ENCODE data around the gene CDH5.

The CDH5 gene

DNA sequence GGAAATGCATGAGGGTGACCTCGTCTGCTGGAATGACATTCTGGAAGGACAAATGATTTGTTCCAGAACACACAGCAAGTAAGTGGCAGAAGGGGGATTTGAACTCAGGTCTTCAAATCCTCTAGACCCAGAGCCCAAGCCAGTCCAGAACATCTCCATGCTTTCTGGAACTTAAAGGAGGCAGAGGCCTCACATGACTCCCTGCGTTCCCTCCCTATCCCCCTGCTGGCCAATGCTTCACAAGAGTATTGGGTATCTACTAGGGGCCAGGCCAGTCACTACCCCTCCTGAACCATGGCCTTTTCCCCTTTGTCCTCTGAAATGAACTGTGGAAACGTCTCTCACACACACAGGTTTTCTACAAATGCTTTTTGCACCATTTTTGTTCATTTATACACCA is 53.0 kb downstream of the CDH5 start:
- DNase-seq, result no peak

GRCh38 chr16:66420396-66420795 is 53.9 kb downstream of the CDH5 start:
- DNase-seq, result no peak

DNA sequence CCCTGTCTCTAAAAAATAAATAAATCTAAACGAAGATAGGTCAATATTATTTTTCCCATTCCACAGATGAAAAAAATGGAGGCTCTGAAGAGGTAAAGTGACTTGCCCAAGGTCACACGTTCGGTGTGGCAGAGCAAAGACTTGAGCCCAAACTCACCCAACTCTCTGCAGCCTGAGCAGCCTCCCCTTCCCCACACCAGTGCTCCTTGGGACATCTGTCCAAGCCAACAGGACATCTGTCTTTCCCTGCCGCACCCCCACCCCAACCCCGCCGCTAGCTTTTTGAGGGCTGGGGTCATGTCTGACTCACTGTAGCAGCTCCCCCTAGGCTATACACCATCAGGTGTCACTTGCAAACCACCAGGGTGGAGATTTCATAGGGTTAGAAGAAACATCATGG is 55.4 kb downstream of the CDH5 start:
- no peak for DNase-seq

DNA sequence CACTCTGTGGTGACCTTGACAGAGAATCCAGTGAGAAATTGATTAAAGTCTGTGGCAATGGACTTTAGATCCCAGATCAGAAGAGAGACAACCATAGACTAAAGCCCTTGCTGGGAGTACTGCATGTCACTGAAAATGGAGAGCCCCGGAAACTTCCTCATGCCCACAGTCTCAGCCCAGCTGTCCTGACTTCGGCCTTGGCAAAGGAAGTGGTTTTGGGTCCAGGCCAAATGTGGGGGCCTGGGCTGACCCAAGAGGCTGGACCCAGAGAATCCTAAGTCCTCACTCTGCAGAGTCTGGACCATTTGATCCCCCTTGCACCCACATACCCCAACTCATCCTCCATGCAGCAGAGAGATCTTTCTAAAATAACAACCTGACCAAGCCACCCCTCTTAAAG is 55.9 kb downstream of the CDH5 start:
- DNase-seq, result no peak

- DNase-seq, result no peak
Measured at GRCh38 chr16:66423177-66423576, 56.7 kb downstream of the CDH5 start.

- no peak for DNase-seq
Measured at GRCh38 chr16:66425651-66426050, 59.2 kb downstream of the CDH5 start.

- DNase-seq, result no peak
Measured at GRCh38 chr16:66426112-66427035, 59.9 kb downstream of the CDH5 start.

DNA sequence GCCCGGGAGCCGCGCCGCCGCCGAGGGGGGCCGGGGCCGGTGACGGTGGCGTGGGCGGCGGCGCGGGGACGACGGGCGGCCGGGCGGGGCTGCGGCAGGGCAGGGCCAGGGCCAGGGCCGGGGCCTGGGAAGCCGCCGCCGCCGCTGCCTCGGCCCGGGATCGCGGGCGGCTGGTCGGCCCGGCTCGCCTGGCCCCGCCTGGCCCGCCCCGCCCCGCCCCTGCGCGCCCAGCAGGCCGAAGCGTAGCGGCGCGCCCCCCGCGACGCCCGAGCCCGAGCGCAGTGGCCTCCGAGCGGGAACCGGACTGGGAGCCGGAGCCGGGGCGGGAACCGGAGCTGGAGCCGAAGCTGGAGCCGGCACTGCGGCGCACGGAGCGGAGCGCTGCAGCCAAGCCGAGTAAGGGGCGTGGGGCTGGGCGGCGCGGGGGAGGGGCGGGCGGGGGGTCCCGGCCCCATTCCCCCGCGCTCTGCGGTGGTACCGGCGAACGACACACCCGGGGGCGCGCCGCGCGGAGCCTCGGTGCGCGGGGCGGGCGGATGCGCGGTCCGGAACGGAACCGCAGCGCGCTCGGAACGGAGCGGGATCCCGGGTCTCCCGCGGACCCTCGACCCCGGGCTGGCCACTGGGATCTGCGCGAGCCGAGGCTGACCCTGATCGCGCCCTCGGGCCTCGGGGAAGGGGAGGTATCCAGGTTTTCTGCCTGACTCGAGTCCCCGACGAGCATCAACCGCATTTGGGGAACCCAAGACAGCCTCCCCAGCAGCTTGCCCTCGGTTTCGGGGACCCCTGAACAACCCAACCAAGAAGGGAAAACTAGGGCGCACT is 60.8 kb downstream of the CDH5 start, which contains the start of gene BEAN1:
TSS of gene BEAN1 (plus strand) at position 260 of the 825 bp plus-strand sequence. CDS start 10,382 bp downstream, outside the sequence.
- DNase-seq, result peak; percentile 8

GRCh38 chr16:66427871-66428681 is 61.6 kb downstream of the CDH5 start:
- no peak for DNase-seq

GRCh38 chr16:66428682-66429251 is 62.3 kb downstream of the CDH5 start:
- DNase-seq, result no peak

- no peak for DNase-seq
Measured at GRCh38 chr16:66429290-66429962, 62.9 kb downstream of the CDH5 start.

- DNase-seq, result no peak
Measured at GRCh38 chr16:66430214-66430613, 63.7 kb downstream of the CDH5 start.

GRCh38 chr16:66431760-66432159 is 65.3 kb downstream of the CDH5 start:
- DNase-seq, result no peak

GRCh38 chr16:66432429-66432828 is 65.9 kb downstream of the CDH5 start:
- no peak for DNase-seq

GRCh38 chr16:66434619-66435430 is 68.3 kb downstream of the CDH5 start:
- DNase-seq, result no peak

DNA sequence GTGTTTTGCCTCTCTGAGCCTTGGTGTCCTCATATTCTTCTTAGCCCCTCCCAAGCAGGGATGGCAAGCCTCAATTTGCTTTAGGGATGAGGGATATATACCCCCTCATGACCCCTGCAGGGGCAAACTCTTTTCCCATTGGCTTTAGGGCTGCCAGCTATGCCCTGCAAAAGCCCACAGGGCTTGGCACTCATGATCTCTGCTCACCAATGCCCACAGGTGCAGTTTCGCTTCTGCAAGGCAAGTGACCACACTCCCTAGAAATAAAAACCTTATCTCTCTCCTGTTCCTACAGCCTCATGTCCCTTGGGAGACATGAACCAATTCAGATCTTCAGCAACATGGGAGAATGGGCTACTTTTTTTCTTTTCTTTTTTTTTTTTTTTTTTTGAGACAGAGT is 69.4 kb downstream of the CDH5 start:
- DNase-seq, result no peak

DNA sequence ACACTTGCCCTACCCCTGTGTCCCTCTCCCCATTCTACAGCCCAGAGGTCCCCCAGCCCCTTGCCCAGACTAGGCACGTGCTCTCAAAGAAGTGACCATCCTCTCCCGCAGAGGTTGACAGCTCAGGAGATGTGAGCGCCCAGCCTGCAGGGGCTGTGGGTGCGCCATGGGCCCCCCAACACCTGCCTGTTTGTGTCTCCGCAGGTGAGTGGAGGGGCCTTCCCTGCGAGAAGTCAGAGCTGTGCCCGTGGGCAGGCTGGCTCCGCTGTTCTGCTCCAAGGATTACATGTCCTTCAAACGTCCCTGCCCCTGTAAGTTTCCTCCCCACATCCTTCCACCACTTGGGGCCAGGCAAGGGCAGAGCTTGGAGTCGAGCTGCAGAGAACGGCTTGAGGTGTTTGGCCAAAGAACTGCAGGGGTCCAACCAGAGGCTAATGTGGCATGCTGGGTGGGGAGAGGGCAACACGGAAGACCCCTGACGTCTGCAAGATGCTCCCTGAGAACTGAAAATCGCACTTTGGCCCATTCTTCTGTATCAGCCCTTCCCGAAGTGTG is 71.0 kb downstream of the CDH5 start:
- DNase-seq, result no peak

GRCh38 chr16:66438536-66438935 is 72.0 kb downstream of the CDH5 start:
- DNase-seq, result no peak

- no peak for DNase-seq
Measured at GRCh38 chr16:66439051-66439730, 72.7 kb downstream of the CDH5 start.

DNA sequence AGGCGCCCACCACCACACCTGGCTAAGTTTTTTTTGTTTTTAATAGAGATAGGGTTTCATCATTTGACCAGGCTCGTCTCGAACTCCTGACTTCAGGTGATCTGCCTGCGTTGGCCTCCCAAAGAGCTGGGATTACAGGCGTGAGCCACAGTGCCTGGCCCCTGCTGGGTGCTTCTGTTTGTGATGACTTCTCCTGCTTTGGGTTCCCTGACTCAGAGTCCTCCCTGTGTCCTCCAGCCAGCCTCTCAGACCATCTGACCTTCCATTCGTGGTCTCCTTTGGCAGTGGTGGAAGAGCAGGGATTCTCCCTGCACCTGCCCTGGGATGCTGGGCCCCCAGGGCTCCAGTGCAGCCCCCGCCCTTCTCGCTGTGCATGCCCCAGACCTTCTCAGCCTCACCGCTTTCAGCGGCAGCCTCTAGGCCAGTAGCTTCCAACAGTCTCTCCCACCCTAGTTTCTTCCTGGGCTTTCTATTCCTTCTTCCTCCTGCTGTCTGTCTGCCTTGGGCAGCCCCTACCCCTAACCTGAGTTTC is 73.8 kb downstream of the CDH5 start:
- no peak for DNase-seq
